HCT116 (cell line): ENCODE measurements around the gene NFIB. TPM values are rescaled to one million over a fixed set of nuclear protein-coding genes. Genes with fewer than 3 reads are reported as not detected.

Experiments used
- ATAC-seq: fragments of 200-7000 bp; cut with Tn5 transposase; 2 replicates; pipeline ENCODE4 v1.9.1; 2020; ENCODE audit warnings: mild to moderate bottlenecking, moderate library complexity
- BruUV-seq: library from RNA; stranded (reverse); fragments of 400-500 nt; replicated peaks from 2 replicates; lab custom pipeline; 2021; lab: Mats Ljungman, UMichigan
- CTCF ChIA-PET: fragments of 300-600 bp; sonication (Branson Sonifier 250); formaldehyde crosslinking; loops from one replicate; lab custom pipeline; 2021; ENCODE audit warnings: antibody characterized with exemption; lab: Charles Lee
- POLR2A ChIA-PET: fragments of 300-600, 350-600 bp; sonication (Branson Sonifier 250); formaldehyde crosslinking; loops from one replicate; lab custom pipeline; 2021; ENCODE audit warnings: antibody characterized with exemption; lab: Charles Lee
- RAD21 ChIA-PET, 2 experiments: fragments of 300-600 bp; sonication (Branson Sonifier 250); formaldehyde crosslinking; loops; one replicate each; lab custom pipeline; 2023; ENCODE audit warnings: low total read pairs in 2 of 2; ENCODE audit not compliant: uncharacterized antibody in 2 of 2, unreplicated experiment in 2 of 2, low non-redundant PET in 1 of 2; lab: Charles Lee
- DNase-seq: peaks from one replicate; pipeline ENCODE4 v3.0.0-alpha.2; 2010; ENCODE audit warnings: low read depth, low spot score
- H2AFZ ChIP-seq: fragments of 200-600 bp; shearing (Covaris generic), sonication (generic); 2 replicates; pipeline ENCODE4 v1.6.1; 2017; ENCODE audit warnings: low read depth, mixed run types, mixed read lengths, antibody characterized with exemption, low read length; ENCODE audit not compliant: poor library complexity, severe bottlenecking
- H3K27ac ChIP-seq: 2 replicates; pipeline ENCODE4 v1.5.1; 2012; ENCODE audit warnings: low read depth, low read length
- H3K27me3 ChIP-seq: fragments of 200-600 bp; sonication (generic); 2 replicates; pipeline ENCODE4 v1.6.1; 2016; ENCODE audit warnings: mixed run types, low read length, mixed read lengths; ENCODE audit not compliant: insufficient read depth
- H3K36me3 ChIP-seq, 2 experiments: fragments of 200-500 bp in 1 of 2; fragments of 200-600 bp in 1 of 2; sonication (Bioruptor generic) in 1 of 2; sonication (generic) in 1 of 2; 2 replicates each; pipeline versions ENCODE4 v1.5.1 to v1.6.1; 2014 to 2016; ENCODE audit warnings: low read length in 2 of 2, inconsistent platforms in 1 of 2, mixed read lengths in 1 of 2, mixed run types in 1 of 2; ENCODE audit not compliant: insufficient read depth in 2 of 2, control insufficient read depth in 1 of 2
- H3K4me1 ChIP-seq, 2 experiments: fragments of 200-600 bp in 1 of 2; sonication (generic) in 1 of 2; 2 replicates each; pipeline versions ENCODE4 v1.5.1 to v1.6.1; 2012 to 2017; ENCODE audit warnings: low read length in 2 of 2, inconsistent platforms in 1 of 2, mild to moderate bottlenecking in 1 of 2, mixed read lengths in 1 of 2, mixed run types in 1 of 2, moderate library complexity in 1 of 2; ENCODE audit not compliant: insufficient read depth in 2 of 2, control insufficient read depth in 1 of 2
- H3K4me2 ChIP-seq: fragments of 200-600 bp; sonication (generic); 2 replicates; pipeline ENCODE4 v1.6.1; 2017; ENCODE audit warnings: mixed run types, low read length, mixed read lengths
- H3K4me3 ChIP-seq, 2 experiments: fragments of 200-600 bp in 1 of 2; sonication (generic) in 1 of 2; replicated peaks in 1 of 2; 2 replicates each; pipeline ENCODE4 v1.5.1; 2011 to 2016; ENCODE audit warnings: low read length in 2 of 2, control low read depth in 1 of 2, low read depth in 1 of 2, mild to moderate bottlenecking in 1 of 2, mixed read lengths in 1 of 2, mixed run types in 1 of 2
- H3K79me2 ChIP-seq: fragments of 200-600 bp; sonication (generic); 2 replicates; pipeline ENCODE4 v1.6.1; 2017; ENCODE audit warnings: mild to moderate bottlenecking, mixed run types, low read length, moderate library complexity, mixed read lengths; ENCODE audit not compliant: insufficient read depth
- H3K9ac ChIP-seq: fragments of 200-600 bp; sonication (generic); 2 replicates; pipeline ENCODE4 v1.6.1; 2016; ENCODE audit warnings: low read length, mixed read lengths
- H3K9me2 ChIP-seq: fragments of 200-600 bp; sonication (generic), shearing (Covaris generic); 2 replicates; pipeline ENCODE4 v1.6.1; 2017; ENCODE audit warnings: mixed run types, mild to moderate bottlenecking, moderate library complexity; ENCODE audit not compliant: insufficient read depth
- H3K9me3 ChIP-seq, 2 experiments: fragments of 200-500 bp in 1 of 2; fragments of 200-600 bp in 1 of 2; sonication (Bioruptor generic) in 1 of 2; sonication (generic) in 1 of 2; 2 replicates each; pipeline ENCODE4 v1.6.1; 2014 to 2017; ENCODE audit warnings: low read length in 2 of 2, mixed read lengths in 2 of 2, inconsistent platforms in 1 of 2, low read depth in 1 of 2, mild to moderate bottlenecking in 1 of 2, mixed run types in 1 of 2, moderate library complexity in 1 of 2; ENCODE audit not compliant: control insufficient read depth in 1 of 2, insufficient read depth in 1 of 2
- H4K20me1 ChIP-seq: fragments of 200-600 bp; sonication (generic), shearing (Covaris generic); 2 replicates; pipeline ENCODE4 v1.6.1; 2017; ENCODE audit warnings: mixed run types, mild to moderate bottlenecking, moderate library complexity; ENCODE audit not compliant: insufficient read depth
- CEBPB ChIP-seq: IDR thresholded peaks from 2 replicates; pipeline ENCODE4 v1.6.1; 2012; ENCODE audit warnings: low read depth
- EGR1 ChIP-seq: IDR thresholded peaks from 2 replicates; pipeline ENCODE4 v1.6.1; 2012; ENCODE audit warnings: low read depth
- ELF1 ChIP-seq: IDR thresholded peaks from 2 replicates; pipeline ENCODE4 v1.6.1; 2012; ENCODE audit warnings: low read depth, borderline replicate concordance
- EZH2phosphoT487 ChIP-seq: fragments of 200-600 bp; IDR thresholded peaks from 2 replicates; pipeline ENCODE4 v1.6.1; 2018; ENCODE audit warnings: antibody characterized with exemption, borderline replicate concordance
- REST ChIP-seq: IDR thresholded peaks from 2 replicates; pipeline ENCODE4 v1.6.1; 2012; ENCODE audit warnings: low read depth
- SRF ChIP-seq: IDR thresholded peaks from 2 replicates; pipeline ENCODE4 v1.6.1; 2012; ENCODE audit warnings: low read depth
- TCF7L2 ChIP-seq: IDR thresholded peaks from 2 replicates; pipeline ENCODE4 v1.7.0; 2011; ENCODE audit warnings: borderline replicate concordance, inconsistent platforms; ENCODE audit not compliant: insufficient read depth, insufficient read length; ENCODE audit errors: extremely low read depth
- ZNF274 ChIP-seq: fragments of 200-500 bp; sonication (Bioruptor generic); IDR thresholded peaks from 2 replicates; pipeline ENCODE4 v1.6.1; 2014; ENCODE audit warnings: mild to moderate bottlenecking, low read depth, low read length, inconsistent platforms
- intact Hi-C: fragments of 100-400 bp; cut with micrococcal nuclease; formaldehyde crosslinking; loops from 2 replicates; pipeline ENCODE4 v1.10.0; 2022
- total RNA-seq: library from RNA; stranded (reverse); gene quantifications from one replicate; pipeline ENCODE4 v1.2.1, GENCODE V29; 2021; ENCODE audit not compliant: unreplicated experiment

The NFIB gene
- total RNA-seq, 1 experiment from 2014 or later: 6.6 TPM

- H3K9ac ChIP-seq: no peak overlapping the region
- no TSS peak for BruUV-seq
- TF ChIP-seq SRF (no peak), EGR1 (no peak), TCF7L2 (no peak)
- no peaks in the 10 kb centered on the region for H3K9me2 ChIP-seq
- no peaks in the 10 kb centered on the region for H3K9me3 ChIP-seq
- DNase-seq (no peak), ATAC-seq (no peak)
- H3K4me2 ChIP-seq: no peak overlapping the region
- no peaks in the 10 kb centered on the region for H4K20me1 ChIP-seq
- intact Hi-C loops: no loop called here
- no peak overlapping the region for H3K27ac ChIP-seq
- ChIA-PET CTCF (no interaction called here), RAD21 (no interaction called here), POLR2A (no interaction called here)
- no peaks in the 10 kb centered on the region for H3K4me1 ChIP-seq
- H3K36me3 ChIP-seq: no peaks in the 10 kb centered on the region
- H3K27me3 ChIP-seq: no peaks in the 10 kb centered on the region
- no peaks in the 10 kb centered on the region for H3K79me2 ChIP-seq
- no peak overlapping the region for H2AFZ ChIP-seq
- no peak overlapping the region for H3K4me3 ChIP-seq
Observed at GRCh38 chr9:14144215-14144614, 169.7 kb downstream of the NFIB start.

- no peaks in the 10 kb centered on the region for H3K27me3 ChIP-seq
- no peaks in the 10 kb centered on the region for H3K9me3 ChIP-seq
- no peaks in the 10 kb centered on the region for H3K36me3 ChIP-seq
- no TSS peak for BruUV-seq
- H3K4me2 ChIP-seq: no peak overlapping the region
- no peaks in the 10 kb centered on the region for H3K9me2 ChIP-seq
- TF ChIP-seq CEBPB: no peak
- no peak for TF ChIP-seq TCF7L2
- TF ChIP-seq ELF1: no peak
- TF ChIP-seq ZNF274: no peak
- no peak for TF ChIP-seq EZH2phosphoT487
- TF ChIP-seq REST: no peak
- DNase-seq (no peak), ATAC-seq (no peak)
- H3K9ac ChIP-seq: no peak overlapping the region
- H3K4me3 ChIP-seq: no peak overlapping the region
- no peaks in the 10 kb centered on the region for H3K79me2 ChIP-seq
- ChIA-PET POLR2A (no interaction called here), RAD21 (no interaction called here), CTCF (interaction anchor here (1.1 kb wide), 1 partner anchor 8 kb away, joined by 3 read pairs; no protein-coding TSS in a partner anchor)
- intact Hi-C loops: no loop called here
- H2AFZ ChIP-seq: no peak overlapping the region
- no peaks in the 10 kb centered on the region for H3K4me1 ChIP-seq
- H3K27ac ChIP-seq: no peak overlapping the region
- H4K20me1 ChIP-seq: no peaks in the 10 kb centered on the region
Observed at GRCh38 chr9:14141699-14142098, 172.2 kb downstream of the NFIB start.
